HEK293T (cell line): ENCODE data around the gene GOLGA5.
A peak's percentile ranks its signal among the peaks of the same experiment; 100 is the strongest.
"Not testable (repeated sequence)": the region's sequence is repeated elsewhere in the genome, so short reads cannot be mapped to it uniquely, and the experiment has no call there.

ENCODE experiments used
- CTCF ChIA-PET: fragments of 350-600 bp; formaldehyde crosslinking; extraction: SDS; loops from one replicate; lab custom pipeline; 2021; ENCODE audit warnings: antibody characterized with exemption, inconsistent platforms; lab: Yijun Ruan, JAX
- POLR2A ChIA-PET: fragments of 350-600 bp; formaldehyde crosslinking; extraction: SDS; loops from one replicate; lab custom pipeline; 2020; ENCODE audit warnings: antibody characterized with exemption, inconsistent platforms; lab: Yijun Ruan, JAX
- DNase-seq: peaks from one replicate; pipeline ENCODE4 v3.0.0; 2012; ENCODE audit warnings: mixed read lengths; ENCODE audit errors: extremely low spot score
- ARNT ChIP-seq: fragments of 450-650 bp; IDR thresholded peaks from 2 replicates; pipeline ENCODE4 v1.6.1; 2017; ENCODE audit warnings: mild to moderate bottlenecking
- BHLHE40 ChIP-seq: fragments of 450-650 bp; IDR thresholded peaks from 2 replicates; pipeline ENCODE4 v1.6.1; 2016; ENCODE audit warnings: mild to moderate bottlenecking, moderate library complexity, borderline replicate concordance
- CTBP1 ChIP-seq: fragments of 450-650 bp; IDR thresholded peaks from 2 replicates; pipeline ENCODE4 v1.6.1; 2016; ENCODE audit warnings: borderline replicate concordance
- ELF4 ChIP-seq: fragments of 450-650 bp; IDR thresholded peaks from 2 replicates; pipeline ENCODE4 v1.6.1; 2017; ENCODE audit warnings: antibody characterized with exemption
- FOXA1 ChIP-seq: fragments of 450-650 bp; IDR thresholded peaks from 2 replicates; pipeline ENCODE4 v1.6.1; 2016; ENCODE audit warnings: mild to moderate bottlenecking
- FOXK2 ChIP-seq: fragments of 450-650 bp; IDR thresholded peaks from 2 replicates; pipeline ENCODE4 v1.6.1; 2016; ENCODE audit warnings: mild to moderate bottlenecking
- FOXM1 ChIP-seq: fragments of 450-650 bp; IDR thresholded peaks from 2 replicates; pipeline ENCODE4 v1.6.1; 2017; ENCODE audit warnings: mild to moderate bottlenecking, borderline replicate concordance
- HDGF ChIP-seq: fragments of 450-650 bp; IDR thresholded peaks from 2 replicates; pipeline ENCODE4 v1.6.1; 2017; ENCODE audit warnings: antibody characterized with exemption, borderline replicate concordance
- L3MBTL2 ChIP-seq: fragments of 450-650 bp; conservative IDR thresholded peaks from 2 replicates; pipeline ENCODE4 v1.6.1; 2016; ENCODE audit warnings: mild to moderate bottlenecking
- LEF1 ChIP-seq: fragments of 450-650 bp; IDR thresholded peaks from 2 replicates; pipeline ENCODE4 v1.6.1; 2017; ENCODE audit warnings: mild to moderate bottlenecking, borderline replicate concordance
- NFRKB ChIP-seq: fragments of 450-650 bp; IDR thresholded peaks from 2 replicates; pipeline ENCODE4 v1.6.1; 2016; ENCODE audit warnings: mild to moderate bottlenecking, moderate library complexity
- SP1 ChIP-seq: fragments of 450-650 bp; IDR thresholded peaks from 2 replicates; pipeline ENCODE4 v1.6.1; 2017
- SUZ12 ChIP-seq: fragments of 450-650 bp; IDR thresholded peaks from 2 replicates; pipeline ENCODE4 v1.6.1; 2016; ENCODE audit warnings: mild to moderate bottlenecking
- TARDBP ChIP-seq: fragments of 450-650 bp; IDR thresholded peaks from 2 replicates; pipeline ENCODE4 v1.6.1; 2016
- TF ChIP-seq, protein P1 (sequence below): fragments of 450-650 bp; IDR thresholded peaks from 2 replicates; pipeline ENCODE4 v1.6.1; 2016

GOLGA5 gene, protein sequence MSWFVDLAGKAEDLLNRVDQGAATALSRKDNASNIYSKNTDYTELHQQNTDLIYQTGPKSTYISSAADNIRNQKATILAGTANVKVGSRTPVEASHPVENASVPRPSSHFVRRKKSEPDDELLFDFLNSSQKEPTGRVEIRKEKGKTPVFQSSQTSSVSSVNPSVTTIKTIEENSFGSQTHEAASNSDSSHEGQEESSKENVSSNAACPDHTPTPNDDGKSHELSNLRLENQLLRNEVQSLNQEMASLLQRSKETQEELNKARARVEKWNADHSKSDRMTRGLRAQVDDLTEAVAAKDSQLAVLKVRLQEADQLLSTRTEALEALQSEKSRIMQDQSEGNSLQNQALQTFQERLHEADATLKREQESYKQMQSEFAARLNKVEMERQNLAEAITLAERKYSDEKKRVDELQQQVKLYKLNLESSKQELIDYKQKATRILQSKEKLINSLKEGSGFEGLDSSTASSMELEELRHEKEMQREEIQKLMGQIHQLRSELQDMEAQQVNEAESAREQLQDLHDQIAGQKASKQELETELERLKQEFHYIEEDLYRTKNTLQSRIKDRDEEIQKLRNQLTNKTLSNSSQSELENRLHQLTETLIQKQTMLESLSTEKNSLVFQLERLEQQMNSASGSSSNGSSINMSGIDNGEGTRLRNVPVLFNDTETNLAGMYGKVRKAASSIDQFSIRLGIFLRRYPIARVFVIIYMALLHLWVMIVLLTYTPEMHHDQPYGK

DNA sequence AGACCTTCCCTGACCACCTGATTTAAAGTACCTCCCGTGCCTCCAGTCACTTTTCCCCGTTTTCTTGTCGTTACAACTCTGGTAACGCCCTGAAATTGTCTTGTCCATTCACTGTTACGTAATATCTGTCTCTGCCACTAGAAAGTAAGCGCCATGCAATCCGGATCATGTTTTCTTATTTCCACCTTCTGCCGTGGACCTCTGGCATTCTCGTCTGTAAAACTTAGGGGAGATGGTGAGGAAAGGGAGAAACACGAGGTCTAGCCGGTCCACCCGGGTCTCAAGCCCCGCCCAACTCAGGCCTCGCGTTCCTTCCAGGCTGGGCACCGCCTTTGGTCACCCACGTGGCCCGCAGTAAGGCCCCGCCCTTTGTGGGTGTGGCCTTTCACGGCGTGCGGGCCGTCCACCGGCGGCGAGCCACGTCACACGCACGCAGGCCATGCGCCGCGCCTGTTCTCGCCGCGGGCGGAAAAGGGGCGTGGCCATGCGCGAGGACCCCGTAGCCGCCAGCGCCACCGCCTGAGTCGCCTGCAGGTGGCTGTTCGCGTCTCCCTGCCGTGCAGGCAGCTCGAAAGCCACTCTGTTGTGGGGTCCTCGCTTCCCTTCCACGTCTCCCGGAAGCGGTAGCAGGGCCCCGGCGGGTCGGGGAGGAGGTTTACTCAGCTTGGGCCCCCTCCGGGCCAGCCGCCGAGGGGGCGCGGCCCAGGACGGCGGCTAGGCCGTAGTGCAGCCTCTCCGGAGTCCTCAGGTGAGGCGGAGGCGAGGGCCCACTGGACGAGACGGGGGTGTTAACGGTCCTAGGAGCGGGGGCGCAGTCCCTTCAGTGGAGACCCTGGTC, at the start of gene GOLGA5:
Gene GOLGA5 (plus strand): TSS at position 597 of the 838 bp plus-strand sequence. CDS start 3,133 bp downstream, outside the sequence.
- ChIA-PET CTCF (no interaction called here), POLR2A (interaction anchor here (0.5 to 1.6 kb wide), 3 partner anchors 17 to 414 kb away, joined by 3 to 5 read pairs (median 4); no protein-coding TSS in a partner anchor)
- DNase-seq, result peak; percentile 98
- peak; percentile 99 for TF ChIP-seq L3MBTL2
- peak; percentile 99 for TF ChIP-seq HDGF
- TF ChIP-seq FOXM1, result no peak
- no peak for TF ChIP-seq FOXK2
- TF ChIP-seq ELF4, result peak; percentile 69
- TF ChIP-seq, protein P1, sequence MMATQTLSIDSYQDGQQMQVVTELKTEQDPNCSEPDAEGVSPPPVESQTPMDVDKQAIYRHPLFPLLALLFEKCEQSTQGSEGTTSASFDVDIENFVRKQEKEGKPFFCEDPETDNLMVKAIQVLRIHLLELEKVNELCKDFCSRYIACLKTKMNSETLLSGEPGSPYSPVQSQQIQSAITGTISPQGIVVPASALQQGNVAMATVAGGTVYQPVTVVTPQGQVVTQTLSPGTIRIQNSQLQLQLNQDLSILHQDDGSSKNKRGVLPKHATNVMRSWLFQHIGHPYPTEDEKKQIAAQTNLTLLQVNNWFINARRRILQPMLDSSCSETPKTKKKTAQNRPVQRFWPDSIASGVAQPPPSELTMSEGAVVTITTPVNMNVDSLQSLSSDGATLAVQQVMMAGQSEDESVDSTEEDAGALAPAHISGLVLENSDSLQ, result no peak

DNA sequence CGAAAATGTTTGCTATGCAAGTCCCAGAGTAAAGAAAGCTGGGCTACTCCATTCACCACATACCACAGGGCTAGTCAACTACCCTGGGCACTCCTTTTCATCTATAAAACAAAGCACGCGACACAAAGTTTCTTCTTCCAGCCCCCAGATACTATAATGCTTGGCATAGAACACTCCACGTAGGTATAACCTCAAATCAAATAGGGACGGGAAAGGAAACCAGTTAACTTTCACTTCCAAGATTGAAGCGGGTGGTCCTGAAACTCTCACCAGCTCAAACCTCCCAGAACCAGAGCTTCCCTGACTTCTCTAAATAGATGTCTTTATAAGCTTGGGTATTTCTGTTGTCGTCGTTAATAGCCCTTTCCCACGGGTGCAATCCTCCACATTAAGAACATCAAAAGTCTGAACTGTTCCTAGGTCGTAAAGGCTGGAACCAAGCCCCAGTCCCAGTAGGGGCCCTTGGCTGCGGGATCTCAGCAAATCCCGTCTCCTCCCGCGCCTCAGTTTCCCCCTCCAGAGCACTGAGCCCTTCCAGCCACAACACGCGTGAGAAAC, 46.3 kb upstream of the GOLGA5 start:
- DNase-seq, result no peak
- TF ChIP-seq L3MBTL2, result no peak
- no peak for TF ChIP-seq FOXK2
- TF ChIP-seq SP1, result no peak
- TF ChIP-seq BHLHE40, result no peak
- no peak for TF ChIP-seq CTBP1
- TF ChIP-seq HDGF, result no peak
- TF ChIP-seq ARNT, result no peak
- no peak for TF ChIP-seq ELF4
- no peak for TF ChIP-seq SUZ12
- no peak for TF ChIP-seq FOXM1
- TF ChIP-seq NFRKB, result no peak
- TF ChIP-seq, protein P1, result no peak
- TF ChIP-seq FOXA1, result no peak
- no peak for TF ChIP-seq TARDBP
- no peak for TF ChIP-seq LEF1
- CTCF ChIA-PET, result interaction anchor here (0.8 kb wide), 1 partner anchor 33 kb away, joined by 5 read pairs; no protein-coding TSS in a partner anchor
- POLR2A ChIA-PET, result interaction anchor here (0.6 to 2.0 kb wide), 12 partner anchors 7 to 707 kb away, joined by 3 to 10 read pairs (median 4); partner anchors contain the start of genes LYSET, MOAP1 and TRIP11

DNA sequence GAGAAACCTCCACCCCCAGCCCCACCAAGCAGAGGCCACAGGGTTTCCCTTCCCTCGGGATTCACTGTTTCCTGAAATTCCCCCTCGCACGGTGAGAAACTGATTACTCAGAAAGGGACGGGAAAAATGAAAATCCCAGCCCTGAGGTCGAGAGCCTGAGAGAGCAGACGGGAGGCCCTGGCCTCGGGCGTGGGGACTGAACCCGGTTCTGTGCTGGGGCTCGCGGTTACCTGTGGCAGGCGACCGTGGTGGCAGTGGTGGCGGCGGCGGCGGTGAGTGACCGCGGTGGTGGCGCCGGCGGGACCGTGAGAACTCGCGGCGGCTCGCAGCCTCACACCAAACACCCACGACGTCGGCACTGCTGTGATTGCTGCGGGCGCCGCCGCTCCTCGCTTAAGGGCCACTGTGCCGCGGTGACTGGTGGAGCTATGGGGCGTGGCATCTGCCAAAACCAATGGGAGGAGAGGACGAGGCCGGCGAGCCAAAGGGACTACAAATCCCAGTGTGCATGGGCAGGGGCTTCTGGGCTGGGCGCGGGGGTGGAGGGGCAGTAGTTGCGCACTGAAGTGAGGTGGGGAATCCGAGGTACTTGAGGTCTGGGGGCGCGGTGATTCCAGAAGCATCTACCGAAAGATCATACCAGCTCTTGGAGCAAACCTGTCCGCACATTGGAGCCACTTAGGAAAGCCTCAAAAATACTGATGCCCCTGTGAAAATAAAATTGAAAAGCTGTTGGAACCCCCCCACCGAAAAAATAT, 45.7 kb upstream of the GOLGA5 start, which contains the start of gene LGMN:
Gene LGMN (minus strand): TSS at position 369 of the 758 bp plus-strand sequence. CDS start 15,841 bp downstream, outside the sequence.
- peak; percentile 96 for DNase-seq
- POLR2A ChIA-PET, result interaction anchor here (0.6 to 2.0 kb wide), 22 partner anchors 8 to 1738 kb away, joined by 3 to 10 read pairs (median 4); partner anchors contain the start of genes LYSET, MOAP1 and TRIP11
- CTCF ChIA-PET, result interaction anchor here (0.8 kb wide), 1 partner anchor 33 kb away, joined by 5 read pairs; no protein-coding TSS in a partner anchor
- TF ChIP-seq, protein P1, result peak; percentile 64
- TF ChIP-seq HDGF (no peak), TARDBP (no peak), BHLHE40 (no peak), L3MBTL2 (peak; percentile 88), NFRKB (no peak), ARNT (no peak), SUZ12 (no peak), ELF4 (no peak), FOXK2 (no peak), SP1 (no peak), FOXM1 (no peak)

DNA sequence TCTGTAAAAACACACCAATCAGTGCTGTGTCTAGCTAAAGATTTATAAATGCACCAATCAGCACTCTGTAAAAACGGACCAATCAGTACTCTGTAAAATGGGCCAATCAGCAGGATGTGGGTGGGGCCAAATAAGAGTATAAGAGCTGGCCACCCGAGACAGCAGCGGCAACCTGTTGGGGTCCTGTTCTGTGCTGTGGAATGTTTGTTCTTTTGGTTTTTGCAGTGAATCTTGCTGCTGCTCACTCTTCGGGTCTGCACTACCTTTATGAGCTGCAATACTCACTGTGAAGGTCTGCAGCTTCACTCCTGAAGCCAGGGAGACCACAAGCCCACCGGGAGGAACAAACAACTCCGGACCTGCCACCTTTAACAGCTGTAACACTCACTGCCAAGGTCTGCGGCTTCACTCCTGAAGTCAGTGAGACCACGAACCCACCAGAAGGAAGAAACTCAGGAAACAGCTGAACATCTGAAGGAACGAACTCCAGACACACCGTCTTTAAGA, 43.8 kb upstream of the GOLGA5 start:
- ChIA-PET CTCF (interaction anchor here (0.6 to 0.9 kb wide), 2 partner anchors 34 to 548 kb away, joined by 3 to 4 read pairs; no protein-coding TSS in a partner anchor), POLR2A (interaction anchor here (1.3 kb wide), 1 partner anchor 44 kb away, joined by 5 read pairs; the partner anchor contains the start of gene GOLGA5)
- not testable (repeated sequence) for DNase-seq
